Left lung (tissue), 10 donors: Measurements from ENCODE around the gene PCDHGB6. TPM values are rescaled to one million over a fixed set of nuclear protein-coding genes. Genes with fewer than 3 reads are reported as not detected.

Source experiments
- ATAC-seq: fragments of 200-7000 bp; cut with Tn5 transposase; one replicate; pipeline ENCODE4 v1.9.1; 2020; ENCODE audit warnings: moderate library complexity
- DNase-seq, 4 donors: peaks; one replicate each; pipeline ENCODE4 v3.0.0-alpha.2; 2013 to 2020
- H3K27ac ChIP-seq, 2 donors: fragments of 200-600 bp; sonication (generic) in 1 of 2; one replicate each; pipeline versions ENCODE4 v1.5.0 to v1.8.0; 2020 to 2021
- H3K27me3 ChIP-seq, 2 donors: fragments of 200-600 bp; sonication (generic) in 1 of 2; one replicate each; pipeline versions ENCODE4 v1.5.0 to v1.8.0; 2020 to 2021
- H3K36me3 ChIP-seq, 2 donors: fragments of 200-600 bp; sonication (generic) in 1 of 2; one replicate each; pipeline versions ENCODE4 v1.5.0 to v1.8.0; 2020 to 2021
- H3K4me1 ChIP-seq, 2 donors: fragments of 200-600 bp; one replicate each; pipeline ENCODE4 v1.8.0; 2021
- H3K4me3 ChIP-seq, 2 donors: fragments of 200-600 bp; sonication (generic) in 1 of 2; one replicate each; pipeline versions ENCODE4 v1.5.0 to v1.8.0; 2020 to 2021; ENCODE audit warnings: mild to moderate bottlenecking in 1 of 2
- H3K9me3 ChIP-seq, 2 donors: fragments of 200-600 bp; sonication (generic) in 1 of 2; one replicate each; pipeline versions ENCODE4 v1.5.0 to v1.8.0; 2020 to 2021
- CTCF ChIP-seq, 2 donors: fragments of 200-600 bp; sonication (generic) in 1 of 2; IDR thresholded peaks; one replicate each; pipeline versions ENCODE4 v1.5.0 to v1.8.0; 2021; ENCODE audit warnings: antibody characterized with exemption in 2 of 2
- intact Hi-C, 2 donors: fragments of 100-400 bp; cut with DNase I; formaldehyde crosslinking; loops; one replicate each; pipeline versions ENCODE4 v1.11.2 to v1.14.2; 2022
- polyA plus RNA-seq, 6 donors: library from polyadenylated mRNA; unstranded; fragments of 120-200 nt; gene quantifications; one replicate each; pipeline ENCODE4 v1.2.1, GENCODE V29; 2013; ENCODE audit not compliant: insufficient read length in 6 of 6
- total RNA-seq, 2 donors: library from RNA; stranded (reverse); fragmentation: NEBNext Ultra II Directional; extraction: Animal tissue kit (Norgen Biotek cat#: 25700); gene quantifications; one replicate each; pipeline ENCODE4 v1.2.1, GENCODE V29; 2021
- donor health status: DM: no; HTN: yes; CAD: no.
- donor health status: DM: no; HTN: no; CAD: no.

The PCDHGB6 gene
- total and polyA plus RNA-seq, 8 donors = 4.3 to 9.4 (median 8.1) TPM

GRCh38 chr5:141399555-141400258 is 8.1 kb upstream of the PCDHGB6 start:
- Histone ChIP-seq H3K4me3 (no peak overlapping the region), H3K9me3 (peaks cover 3 to 74% of the 10 kb centered on the region in 2 donors), H3K27ac (no peak overlapping the region), H3K4me1 (no peaks in the 10 kb centered on the region), H3K27me3 (peaks cover 22 to 94% of the 10 kb centered on the region in 2 donors), H3K36me3 (peaks cover 0 to 7% of the 10 kb centered on the region in 2 donors)
- TF ChIP-seq CTCF (IDR thresholded peaks at IDR 0.05) = no peak
- DNase-seq = no peak
- intact Hi-C loops = no loop called here
- ATAC-seq = no peak

- Histone ChIP-seq H3K27me3 (peaks cover 23 to 92% of the 10 kb centered on the region in 2 donors), H3K4me3 (peak within 1 kb of the TSS in 1 of 2 donors; percentile 9), H3K9me3 (peaks cover 3 to 76% of the 10 kb centered on the region in 2 donors), H3K4me1 (no peaks in the 10 kb centered on the region), H3K36me3 (peaks cover 0 to 7% of the 10 kb centered on the region in 2 donors), H3K27ac (no peak within 1 kb of the TSS)
- TF ChIP-seq CTCF (IDR thresholded peaks at IDR 0.05) = peak in 1 of 2 donors; percentile 11
- ATAC-seq (peak; percentile 60), DNase-seq (peak in 1 of 4 donors; percentile 18)
- intact Hi-C loops = no loop called here
Measured at GRCh38 chr5:141402553-141403243, 5.1 kb upstream of the PCDHGB6 start, which contains the start of gene PCDHGA9. Gene PCDHGA9 (plus strand): TSS chr5:141402778. CDS start chr5:141402953, 175 bp downstream.

GRCh38 chr5:141403387-141403786 is 4.4 kb upstream of the PCDHGB6 start:
- no peak for ATAC-seq
- Histone ChIP-seq H3K36me3 (peaks cover 0 to 7% of the 10 kb centered on the region in 2 donors), H3K4me1 (no peaks in the 10 kb centered on the region), H3K27me3 (peaks cover 25 to 94% of the 10 kb centered on the region in 2 donors), H3K9me3 (peaks cover 3 to 79% of the 10 kb centered on the region in 2 donors), H3K4me3 (no peak overlapping the region), H3K27ac (no peak overlapping the region)
- intact Hi-C loops = no loop called here
- no peak for DNase-seq
- no peak for TF ChIP-seq CTCF (IDR thresholded peaks at IDR 0.05)

- peak in 1 of 4 donors; percentile 63 for DNase-seq
- Histone ChIP-seq H3K9me3 (peaks cover 0 to 68% of the 10 kb centered on the region in 2 donors), H3K4me3 (no peak overlapping the region), H3K4me1 (peaks cover 0 to 5% of the 10 kb centered on the region in 2 donors), H3K27me3 (peaks cover 23 to 90% of the 10 kb centered on the region in 2 donors), H3K36me3 (no peaks in the 10 kb centered on the region), H3K27ac (no peak overlapping the region)
- intact Hi-C loops = loop anchor here in 1 of 2 donors (10.0 kb wide), 2 partner anchors 115 to 155 kb away; no protein-coding TSS in a partner anchor
- no peak for ATAC-seq
- no peak for TF ChIP-seq CTCF (IDR thresholded peaks at IDR 0.05)
Measured at GRCh38 chr5:141409598-141410306, 1.9 kb downstream of the PCDHGB6 start.
